Suprapubic skin (tissue), 4 donors: ENCODE measurements around the gene KANSL1. TPM values are rescaled to one million over a fixed set of nuclear protein-coding genes. Genes with fewer than 3 reads are reported as not detected.

Source experiments
- DNase-seq, 2 donors: peaks; one replicate each; pipeline ENCODE4 v3.0.0-alpha.2; 2019; ENCODE audit warnings: low spot score in 2 of 2
- H3K27ac ChIP-seq: fragments of 200-600 bp; sonication (generic); one replicate; pipeline ENCODE4 v1.5.1; 2019
- H3K27me3 ChIP-seq: fragments of 200-600 bp; sonication (generic); one replicate; pipeline ENCODE4 v1.5.1; 2019
- H3K36me3 ChIP-seq: fragments of 200-600 bp; sonication (generic); one replicate; pipeline ENCODE4 v1.5.1; 2019
- H3K4me1 ChIP-seq: fragments of 200-600 bp; sonication (generic); one replicate; pipeline ENCODE4 v1.5.1; 2019
- H3K4me3 ChIP-seq: fragments of 200-600 bp; sonication (generic); one replicate; pipeline ENCODE4 v1.5.1; 2019; ENCODE audit warnings: mild to moderate bottlenecking
- H3K9me3 ChIP-seq: fragments of 200-600 bp; sonication (generic); one replicate; pipeline ENCODE4 v1.5.1; 2019
- CTCF ChIP-seq, 2 donors: fragments of 200-600 bp in 1 of 2; fragments of 450-650 bp in 1 of 2; sonication (generic) in 1 of 2; IDR thresholded peaks; one replicate each; pipeline ENCODE4 v1.5.1; 2016 to 2019; ENCODE audit warnings: antibody characterized with exemption in 2 of 2, mild to moderate bottlenecking in 1 of 2, moderate library complexity in 1 of 2
- EP300 ChIP-seq: sonication (generic); formaldehyde crosslinking; IDR thresholded peaks from one replicate; pipeline ENCODE4 v1.6.1; 2017; ENCODE audit warnings: antibody characterized with exemption
- POLR2A ChIP-seq, 2 donors: fragments of 450-650 bp; IDR thresholded peaks; one replicate each; pipeline ENCODE4 v1.6.1; 2017; ENCODE audit warnings: antibody characterized with exemption in 2 of 2, mild to moderate bottlenecking in 2 of 2, moderate library complexity in 2 of 2
- POLR2AphosphoS5 ChIP-seq, 3 donors: sonication (generic); formaldehyde crosslinking; IDR thresholded peaks; one replicate each; pipeline ENCODE4 v1.6.1; 2017; ENCODE audit warnings: antibody characterized with exemption in 3 of 3
- WGBS: methylation state at CpG from one replicate; pipeline ENCODE4 v1.1.5; 2018; 5-methylcytosine and 5-hydroxymethylcytosine counted together
- total RNA-seq, 4 donors: library from RNA; depleted of rRNA; stranded (reverse); fragments of >200 nt; gene quantifications; one replicate each; pipeline ENCODE4 v1.1.0, GENCODE V29; 2016

Gene KANSL1
- total RNA-seq, 4 donors from 2014 or later = 68.2 to 187 (median 79.0) TPM

GRCh38 chr17:46046957-46047356, 146.3 kb downstream of the KANSL1 start:
- H3K4me1 ChIP-seq = peaks cover 15% of the 10 kb centered on the region
- whole genome bisulfite sequencing = 82% methylated on average over 1 of the region's 1 CpG
- H3K27me3 ChIP-seq = no peaks in the 10 kb centered on the region

GRCh38 chr17:46045639-46046038, 147.6 kb downstream of the KANSL1 start:
- H3K27me3 ChIP-seq = no peaks in the 10 kb centered on the region
- no peak for DNase-seq
- WGBS = 85% methylated on average over 3 of the region's 3 CpGs
- no peak overlapping the region for H3K27ac ChIP-seq
- no peak overlapping the region for H3K4me3 ChIP-seq
- no peak for TF ChIP-seq POLR2AphosphoS5 (IDR thresholded peaks at IDR 0.05)
- no peak for TF ChIP-seq EP300
- H3K4me1 ChIP-seq = peaks cover 12% of the 10 kb centered on the region
- no peaks in the 10 kb centered on the region for H3K9me3 ChIP-seq
- H3K36me3 ChIP-seq = peaks cover 46% of the 10 kb centered on the region

More at GRCh38 chr17:46046957-46047356, 146.3 kb downstream of the KANSL1 start:
- H3K9me3 ChIP-seq = no peaks in the 10 kb centered on the region
- H3K36me3 ChIP-seq = peaks cover 50% of the 10 kb centered on the region
- H3K27ac ChIP-seq = no peak overlapping the region
- no peak for TF ChIP-seq POLR2AphosphoS5 (IDR thresholded peaks at IDR 0.05)
- no peak for TF ChIP-seq EP300
- no peak for TF ChIP-seq CTCF (IDR thresholded peaks at IDR 0.05)
- no peak for TF ChIP-seq POLR2A (IDR thresholded peaks at IDR 0.05)
- no peak for DNase-seq
- no peak overlapping the region for H3K4me3 ChIP-seq

- DNase-seq = no peak
- WGBS = 47% methylated on average over 2 of the region's 2 CpGs
- H3K4me3 ChIP-seq = no peak overlapping the region
- H3K27me3 ChIP-seq = no peaks in the 10 kb centered on the region
- H3K27ac ChIP-seq = no peak overlapping the region
- peaks cover 46% of the 10 kb centered on the region for H3K36me3 ChIP-seq
- peaks cover 12% of the 10 kb centered on the region for H3K4me1 ChIP-seq
- TF ChIP-seq POLR2A (IDR thresholded peaks at IDR 0.05) (no peak), CTCF (IDR thresholded peaks at IDR 0.05) (no peak), EP300 (no peak), POLR2AphosphoS5 (IDR thresholded peaks at IDR 0.05) (no peak)
- no peaks in the 10 kb centered on the region for H3K9me3 ChIP-seq
Measured at GRCh38 chr17:46044989-46045388, 148.2 kb downstream of the KANSL1 start.

- Histone ChIP-seq H3K4me3 (no peak overlapping the region), H3K27ac (peak overlapping the region; percentile 39), H3K36me3 (peaks cover 46% of the 10 kb centered on the region), H3K4me1 (peaks cover 12% of the 10 kb centered on the region), H3K9me3 (no peaks in the 10 kb centered on the region), H3K27me3 (no peaks in the 10 kb centered on the region)
- peak in 1 of 2 donors; percentile 82 for DNase-seq
- 43% methylated on average over 5 of the region's 5 CpGs for WGBS
- TF ChIP-seq EP300 (no peak), CTCF (IDR thresholded peaks at IDR 0.05) (peak; percentile 81 to 89), POLR2AphosphoS5 (IDR thresholded peaks at IDR 0.05) (no peak)
Measured at GRCh38 chr17:46044286-46044928, 148.8 kb downstream of the KANSL1 start.

GRCh38 chr17:46043606-46044005, 149.6 kb downstream of the KANSL1 start:
- peaks cover 12% of the 10 kb centered on the region for H3K4me1 ChIP-seq
- H3K9me3 ChIP-seq = no peaks in the 10 kb centered on the region
- DNase-seq = no peak
- 90% methylated on average over 3 of the region's 3 CpGs for WGBS
- H3K27me3 ChIP-seq = no peaks in the 10 kb centered on the region
- TF ChIP-seq POLR2A (IDR thresholded peaks at IDR 0.05) (no peak), CTCF (IDR thresholded peaks at IDR 0.05) (no peak), POLR2AphosphoS5 (IDR thresholded peaks at IDR 0.05) (no peak)
- H3K27ac ChIP-seq = no peak overlapping the region
- H3K36me3 ChIP-seq = peaks cover 49% of the 10 kb centered on the region
- no peak overlapping the region for H3K4me3 ChIP-seq

GRCh38 chr17:46042925-46043324, 150.3 kb downstream of the KANSL1 start:
- H3K27ac ChIP-seq = no peak overlapping the region
- H3K36me3 ChIP-seq = peaks cover 49% of the 10 kb centered on the region
- no peak for DNase-seq
- no peaks in the 10 kb centered on the region for H3K27me3 ChIP-seq
- TF ChIP-seq EP300 (no peak), POLR2A (IDR thresholded peaks at IDR 0.05) (no peak), CTCF (IDR thresholded peaks at IDR 0.05) (no peak), POLR2AphosphoS5 (IDR thresholded peaks at IDR 0.05) (no peak)
- 75% methylated on average over 3 of the region's 3 CpGs for WGBS
- H3K9me3 ChIP-seq = no peaks in the 10 kb centered on the region
- H3K4me3 ChIP-seq = no peak overlapping the region
- peaks cover 12% of the 10 kb centered on the region for H3K4me1 ChIP-seq
